ENCODE measurements around the gene DNPH1.

DNPH1 gene

DNA sequence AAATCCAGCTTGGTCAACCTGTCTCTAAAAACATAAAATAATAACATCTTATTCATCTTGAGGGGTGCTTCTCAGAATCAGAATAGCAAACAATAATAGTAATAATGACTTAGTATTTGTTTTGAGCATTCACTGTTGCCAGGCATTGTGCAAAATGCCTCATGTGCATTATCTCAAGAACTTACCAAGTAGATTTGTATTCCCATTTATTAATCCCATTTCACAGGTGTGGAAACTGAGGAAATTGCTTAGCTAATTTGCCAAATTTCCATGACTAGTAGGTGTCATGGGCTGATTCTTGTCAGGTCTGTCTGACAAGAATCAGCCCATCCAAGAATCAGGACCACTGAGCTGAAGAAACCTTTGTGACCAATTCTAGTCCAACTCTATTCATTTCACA is 19.5 kb upstream of the DNPH1 start:
- no peak overlapping the region for H3K4me3 ChIP-seq
- H4K20me1 ChIP-seq, result peaks cover 0 to 18% (median 0%) of the 10 kb centered on the region in 11 experiments; a peak in 4 of 22 replicates
- no peak overlapping the region for H3K27ac ChIP-seq
- no peak for TF ChIP-seq Cebpa-rat (IDR thresholded peaks at IDR 0.05)
- H3K9me3 ChIP-seq (replicated peaks in 1 of 11), result no peaks in the 10 kb centered on the region
- H3K36me3 ChIP-seq, result no peaks in the 10 kb centered on the region
- H3K4me2 ChIP-seq, result no peak overlapping the region
- H3K4me1 ChIP-seq, result peaks cover 7 to 32% (median 22%) of the 10 kb centered on the region in 10 experiments; a peak in 19 of 20 replicates
- H3K27me3 ChIP-seq, result peaks cover 66 to 100% (median 93%) of the 10 kb centered on the region in 11 experiments
- H3K9ac ChIP-seq, result no peak overlapping the region

DNA sequence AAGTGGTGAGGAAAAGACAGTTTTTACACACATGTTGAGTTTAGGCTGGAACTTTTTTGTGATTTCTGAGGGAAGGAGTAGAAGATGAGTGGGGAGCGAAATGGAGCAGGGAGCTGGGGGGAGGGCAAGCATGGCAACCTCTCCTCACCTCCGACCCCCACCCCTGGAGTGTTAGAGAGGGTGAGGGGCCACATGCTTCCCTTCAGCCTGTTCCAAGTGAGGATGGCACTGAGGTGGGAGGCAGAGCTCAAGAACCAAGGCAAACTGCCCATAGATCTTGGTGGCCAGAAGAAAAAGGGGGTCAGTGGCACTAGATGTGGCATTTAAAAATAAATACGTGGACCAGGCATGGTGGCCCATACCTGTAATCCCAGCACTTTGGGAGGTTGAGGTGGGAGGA is 18.8 kb upstream of the DNPH1 start:
- no peaks in the 10 kb centered on the region for H3K36me3 ChIP-seq
- TF ChIP-seq Cebpa-rat (IDR thresholded peaks at IDR 0.05), result no peak
- H3K4me2 ChIP-seq, result peak overlapping the region; percentile 81 to 97 (median 95)
- peaks cover 0 to 11% (median 0%) of the 10 kb centered on the region in 11 experiments; a peak in 3 of 22 replicates for H4K20me1 ChIP-seq
- no peak overlapping the region for H3K27ac ChIP-seq
- peaks cover 73 to 100% (median 94%) of the 10 kb centered on the region in 11 experiments for H3K27me3 ChIP-seq
- peaks cover 7 to 32% (median 22%) of the 10 kb centered on the region in 10 experiments; a peak in 19 of 20 replicates for H3K4me1 ChIP-seq
- H3K9ac ChIP-seq, result peak overlapping the region in 4 of 11 experiments; percentile 13 to 60 (median 46); a peak in 4 of 22 replicates
- H3K4me3 ChIP-seq, result peak overlapping the region in 6 of 10 experiments; percentile 53 to 67 (median 61); a peak in 6 of 20 replicates
- H3K9me3 ChIP-seq (replicated peaks in 1 of 11), result peaks cover 0 to 3% (median 0%) of the 10 kb centered on the region in 11 experiments; a peak in 1 of 22 replicates

DNA sequence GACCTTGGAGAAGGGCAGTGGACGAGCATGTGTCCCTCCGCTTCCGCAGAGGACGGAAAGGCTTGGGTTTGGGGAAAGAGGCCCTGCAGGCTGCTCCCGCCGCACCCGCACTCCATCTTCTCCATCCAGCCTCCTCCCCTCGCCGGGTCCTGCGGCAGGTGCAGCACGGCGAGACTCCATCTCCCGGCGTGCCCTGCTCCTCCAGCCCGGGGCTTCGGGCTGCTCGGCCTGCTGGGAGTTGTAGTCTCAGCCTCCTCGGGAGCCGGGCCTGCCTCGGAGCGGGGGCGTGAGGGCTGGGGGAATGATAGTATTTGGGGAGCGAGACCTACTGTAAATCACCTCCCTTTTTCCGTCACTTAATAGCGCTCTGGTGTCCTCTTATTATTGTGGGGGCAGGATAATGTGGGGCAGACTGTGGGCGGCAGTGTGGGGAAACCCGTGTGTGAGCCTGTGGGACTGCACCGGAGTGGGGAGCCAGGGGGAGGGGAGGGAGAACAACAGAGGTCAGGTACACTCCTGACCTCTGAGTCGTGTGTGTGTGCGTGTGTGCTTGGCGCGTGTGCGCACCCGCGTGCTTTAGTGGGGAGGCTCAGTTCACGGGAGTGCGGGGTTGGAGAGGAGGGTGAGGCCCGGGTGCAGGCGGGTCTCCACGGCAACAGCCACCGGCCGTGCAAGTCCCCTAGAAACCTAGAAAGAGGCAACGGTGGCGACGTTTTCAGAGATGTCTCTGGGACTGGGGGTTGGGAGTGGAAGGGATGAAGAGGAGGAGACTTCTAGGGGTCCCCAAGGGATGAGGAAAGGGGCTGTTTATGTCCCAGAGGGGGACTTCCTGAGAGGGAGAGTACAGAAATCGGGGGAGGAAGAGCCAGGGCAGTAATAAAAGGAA is 18.1 kb upstream of the DNPH1 start:
- no peak for TF ChIP-seq Cebpa-rat (IDR thresholded peaks at IDR 0.05)
- Histone ChIP-seq H3K9ac (peak overlapping the region in 9 of 11 experiments; percentile 13 to 66 (median 45); a peak in 14 of 22 replicates), H4K20me1 (peaks cover 0 to 6% (median 0%) of the 10 kb centered on the region in 11 experiments; a peak in 3 of 22 replicates), H3K36me3 (no peaks in the 10 kb centered on the region), H3K27me3 (peaks cover 74 to 100% (median 94%) of the 10 kb centered on the region in 11 experiments), H3K4me2 (peak overlapping the region; percentile 81 to 97 (median 95)), H3K9me3 (replicated peaks in 1 of 11) (peaks cover 0 to 6% (median 0%) of the 10 kb centered on the region in 11 experiments; a peak in 1 of 22 replicates), H3K4me1 (peaks cover 7 to 32% (median 22%) of the 10 kb centered on the region in 10 experiments; a peak in 19 of 20 replicates), H3K4me3 (peak overlapping the region; percentile 53 to 73 (median 62)), H3K27ac (0 out of 22 replicates have a peak overlapping the region, but pooled peaks of 1 of the 11 experiments have one; percentile 11)

DNA sequence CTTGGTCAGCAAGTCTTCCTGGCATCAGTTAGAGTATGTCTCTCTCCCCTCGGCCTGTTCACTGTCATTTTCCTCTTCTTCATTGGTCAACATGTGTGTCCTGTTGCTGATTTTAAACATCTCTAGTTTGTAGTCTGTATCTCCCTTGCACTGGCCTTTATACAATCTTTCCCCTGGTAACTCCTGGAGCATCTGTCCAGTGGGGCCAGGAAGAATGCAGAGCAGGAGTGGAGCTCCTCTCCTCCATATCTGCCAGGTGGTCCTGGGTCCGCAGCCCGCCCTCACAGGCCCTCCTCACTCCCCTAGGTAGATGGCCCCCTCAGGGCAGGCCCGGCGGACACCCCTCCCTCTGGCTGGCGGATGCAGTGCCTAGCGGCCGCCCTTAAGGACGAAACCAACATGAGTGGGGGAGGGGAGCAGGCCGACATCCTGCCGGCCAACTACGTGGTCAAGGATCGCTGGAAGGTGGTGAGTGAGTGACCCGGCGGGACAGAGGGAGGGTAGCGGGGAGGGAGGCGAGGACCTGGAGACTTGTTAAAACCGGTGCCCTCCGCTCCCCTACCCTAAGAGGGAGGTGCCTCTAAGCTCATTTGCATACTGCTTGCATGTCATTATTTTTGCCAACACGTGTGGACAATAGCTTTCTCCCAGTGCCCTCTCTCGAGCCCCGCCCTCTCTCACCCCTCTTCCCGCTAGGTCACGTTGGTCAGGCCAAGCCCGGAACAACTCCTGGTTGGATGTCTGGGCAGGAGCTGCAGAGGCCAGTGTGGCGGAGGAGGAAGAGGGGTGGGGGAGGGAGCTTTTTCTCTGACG is 17.2 kb upstream of the DNPH1 start:
- Histone ChIP-seq H3K27ac (no peak overlapping the region), H3K36me3 (no peaks in the 10 kb centered on the region), H3K9ac (peak overlapping the region in 6 of 11 experiments; percentile 38 to 66 (median 46); a peak in 8 of 22 replicates), H3K4me2 (peak overlapping the region; percentile 81 to 97 (median 95)), H3K27me3 (peaks cover 73 to 100% (median 94%) of the 10 kb centered on the region in 11 experiments), H4K20me1 (peaks cover 0 to 6% (median 0%) of the 10 kb centered on the region in 11 experiments; a peak in 3 of 22 replicates), H3K4me1 (peaks cover 7 to 29% (median 21%) of the 10 kb centered on the region in 10 experiments; a peak in 19 of 20 replicates), H3K9me3 (replicated peaks in 1 of 11) (peaks cover 0 to 7% (median 0%) of the 10 kb centered on the region in 11 experiments; a peak in 1 of 22 replicates), H3K4me3 (peak overlapping the region; percentile 53 to 73 (median 62))
- TF ChIP-seq Cebpa-rat (IDR thresholded peaks at IDR 0.05), result no peak

DNA sequence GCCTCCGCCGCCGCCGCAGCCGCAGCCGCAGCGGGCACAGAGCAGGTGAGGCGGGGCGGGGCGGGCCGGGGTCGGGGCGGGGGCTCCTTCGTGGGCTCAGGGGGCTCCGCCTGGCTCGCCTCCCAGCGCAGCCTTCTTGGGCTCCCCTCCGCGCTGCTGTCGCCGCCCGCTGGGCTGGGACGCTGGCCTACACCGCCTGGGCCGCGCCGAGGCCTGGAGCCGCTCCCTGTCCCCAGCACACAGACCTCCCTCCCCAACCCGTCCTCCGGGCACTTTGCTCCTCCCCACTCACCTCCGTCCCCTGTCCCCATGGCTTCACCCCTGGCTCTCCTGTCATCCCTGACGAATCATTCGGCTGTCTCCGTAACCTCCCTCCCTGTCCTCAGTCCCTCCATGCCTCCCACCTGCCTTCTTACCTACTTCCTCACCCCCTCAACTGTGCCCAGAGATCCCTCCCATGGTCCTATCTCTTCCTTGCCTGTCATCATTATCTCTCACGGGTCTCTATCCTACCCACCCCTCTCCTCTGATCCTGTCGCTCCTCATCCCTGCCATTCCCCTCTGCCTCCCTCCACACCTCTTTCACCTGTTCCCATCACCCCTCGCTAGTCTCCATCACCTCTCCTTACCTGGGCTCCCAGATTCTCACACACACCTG is 14.5 kb upstream of the DNPH1 start:
- Histone ChIP-seq H3K4me3 (peak overlapping the region in 1 of 10 experiments; percentile 2; a peak in 1 of 20 replicates), H3K4me2 (peak overlapping the region in 3 of 11 experiments; percentile 21 to 34 (median 29); a peak in 2 of 22 replicates), H3K27me3 (peaks cover 53 to 88% (median 77%) of the 10 kb centered on the region in 11 experiments), H3K9ac (no peak overlapping the region), H3K4me1 (peaks cover 12 to 25% (median 16%) of the 10 kb centered on the region in 10 experiments; a peak in 19 of 20 replicates), H3K36me3 (no peaks in the 10 kb centered on the region), H3K27ac (no peak overlapping the region), H3K9me3 (replicated peaks in 1 of 11) (peaks cover 5 to 19% (median 9%) of the 10 kb centered on the region in 11 experiments; a peak in 19 of 22 replicates), H4K20me1 (peaks cover 0 to 6% (median 0%) of the 10 kb centered on the region in 11 experiments; a peak in 3 of 22 replicates)
- no peak for TF ChIP-seq Cebpa-rat (IDR thresholded peaks at IDR 0.05)

DNA sequence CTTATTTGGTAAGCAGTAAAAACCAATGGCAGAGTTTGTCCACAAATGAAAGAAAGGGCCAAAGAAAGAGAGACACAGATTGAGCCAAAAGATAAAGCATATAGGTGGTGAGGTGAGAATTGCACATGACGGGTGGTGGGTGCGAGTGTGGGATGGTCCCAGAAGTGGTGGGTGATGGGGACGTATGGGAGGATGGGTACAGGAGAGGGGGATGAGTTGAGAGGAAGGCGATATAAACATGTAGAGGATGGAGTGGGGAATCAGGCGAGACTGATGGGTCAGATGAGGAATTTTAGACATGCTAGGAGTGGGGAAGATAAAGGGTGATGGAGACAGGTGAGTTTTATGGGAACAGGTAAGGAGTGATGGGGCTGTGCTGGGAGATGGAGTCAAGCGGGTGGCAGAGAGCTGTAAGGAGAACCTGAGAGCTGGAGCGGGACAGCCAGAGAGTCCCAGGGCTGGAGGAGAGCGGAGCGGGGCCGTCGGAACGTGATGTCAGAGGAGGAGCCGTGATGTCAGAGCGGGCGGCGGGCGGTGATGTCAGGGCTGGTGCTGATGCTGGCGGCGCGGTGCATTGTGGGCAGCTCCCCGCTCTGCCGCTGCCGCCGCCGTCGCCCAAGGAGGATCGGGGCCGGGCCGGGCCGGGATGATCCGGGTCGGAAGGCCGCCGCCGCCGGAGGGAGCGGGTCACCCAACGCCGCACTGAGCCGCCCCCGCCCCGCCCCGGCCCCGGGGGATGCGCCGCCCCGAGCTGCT is 13.8 kb upstream of the DNPH1 start, which contains the start of gene TTBK1:
TTBK1 (plus strand) TSS at position 574 of the 756 bp plus-strand sequence. CDS start 3,180 bp downstream, outside the sequence.
- Histone ChIP-seq H3K4me1 (peaks cover 12 to 24% (median 15%) of the 10 kb centered on the region in 10 experiments; a peak in 19 of 20 replicates), H3K27me3 (peaks cover 46 to 81% (median 70%) of the 10 kb centered on the region in 11 experiments), H4K20me1 (peaks cover 0 to 6% (median 0%) of the 10 kb centered on the region in 11 experiments; a peak in 3 of 22 replicates), H3K9me3 (replicated peaks in 1 of 11) (peaks cover 5 to 23% (median 9%) of the 10 kb centered on the region in 11 experiments; a peak in 19 of 22 replicates), H3K4me2 (peak within 1 kb of the TSS in 4 of 11 experiments; percentile 12 to 34 (median 25); a peak in 3 of 22 replicates), H3K9ac (no peak within 1 kb of the TSS), H3K36me3 (no peaks in the 10 kb centered on the region), H3K27ac (no peak within 1 kb of the TSS), H3K4me3 (peak within 1 kb of the TSS in 2 of 10 experiments; percentile 23 to 28; a peak in 1 of 20 replicates)
- no peak for TF ChIP-seq Cebpa-rat (IDR thresholded peaks at IDR 0.05)

DNA sequence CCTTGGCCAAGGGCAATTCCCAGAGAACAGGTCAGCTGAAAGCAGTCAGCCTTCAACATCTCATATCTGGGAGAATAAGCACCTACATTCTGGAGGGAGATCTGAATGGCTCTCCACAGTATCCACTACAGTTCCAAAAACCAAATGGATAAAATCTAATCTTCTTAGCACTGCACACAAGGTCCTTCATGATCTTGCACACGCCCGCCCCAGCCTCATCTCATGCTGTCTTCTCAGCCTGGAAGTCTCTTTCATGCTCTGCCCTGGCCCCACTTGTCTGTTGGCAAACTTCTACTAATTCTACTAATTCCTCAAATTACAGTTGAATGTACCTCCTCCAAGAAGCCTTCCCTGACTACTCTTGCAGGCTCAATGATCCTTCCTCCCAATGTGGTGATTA is 12.2 kb upstream of the DNPH1 start:
- H3K9me3 ChIP-seq (replicated peaks in 1 of 11), result peaks cover 5 to 23% (median 9%) of the 10 kb centered on the region in 11 experiments; a peak in 19 of 22 replicates
- H3K4me1 ChIP-seq, result peaks cover 0 to 7% (median under 1%) of the 10 kb centered on the region in 10 experiments; a peak in 11 of 20 replicates
- no peak overlapping the region for H3K4me2 ChIP-seq
- H3K4me3 ChIP-seq, result no peak overlapping the region
- no peak for TF ChIP-seq Cebpa-rat (IDR thresholded peaks at IDR 0.05)
- no peak overlapping the region for H3K9ac ChIP-seq
- H4K20me1 ChIP-seq, result peaks cover 0 to 6% (median 0%) of the 10 kb centered on the region in 11 experiments; a peak in 3 of 22 replicates
- no peak overlapping the region for H3K27ac ChIP-seq
- H3K27me3 ChIP-seq, result peaks cover 45 to 65% (median 60%) of the 10 kb centered on the region in 11 experiments
- no peaks in the 10 kb centered on the region for H3K36me3 ChIP-seq
